Ramos (cell line): ENCODE measurements around the gene NKAIN2.

ENCODE experiments used
- in situ Hi-C: fragments of 300-500 bp; cut with MboI; formaldehyde crosslinking; loops from one replicate; pipeline ENCODE4 v1.14.3; 2022; ENCODE audit warnings: low sequenced_read_pairs; ENCODE audit not compliant: unreplicated experiment

NKAIN2 gene

DNA sequence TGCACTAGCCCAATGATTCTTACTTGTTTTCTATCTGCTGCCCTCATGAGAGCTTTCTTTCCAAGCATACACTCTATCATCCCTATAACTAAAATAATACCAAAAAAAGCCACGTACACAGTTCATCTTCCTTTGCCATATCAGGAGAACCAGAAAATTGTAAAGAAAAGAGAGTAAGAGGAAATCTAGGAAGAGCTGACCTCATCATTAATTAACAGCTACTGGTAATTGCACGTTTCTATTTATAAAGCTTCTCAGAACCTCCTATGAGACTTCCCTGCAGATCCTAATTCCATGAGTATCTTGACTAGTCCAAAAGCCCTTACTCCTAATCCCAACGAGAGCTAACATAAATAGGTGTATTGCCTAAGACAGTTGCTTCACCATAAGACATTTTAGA lies 967.1 kb downstream of the NKAIN2 start:
- in situ Hi-C loops = no loop called here

DNA sequence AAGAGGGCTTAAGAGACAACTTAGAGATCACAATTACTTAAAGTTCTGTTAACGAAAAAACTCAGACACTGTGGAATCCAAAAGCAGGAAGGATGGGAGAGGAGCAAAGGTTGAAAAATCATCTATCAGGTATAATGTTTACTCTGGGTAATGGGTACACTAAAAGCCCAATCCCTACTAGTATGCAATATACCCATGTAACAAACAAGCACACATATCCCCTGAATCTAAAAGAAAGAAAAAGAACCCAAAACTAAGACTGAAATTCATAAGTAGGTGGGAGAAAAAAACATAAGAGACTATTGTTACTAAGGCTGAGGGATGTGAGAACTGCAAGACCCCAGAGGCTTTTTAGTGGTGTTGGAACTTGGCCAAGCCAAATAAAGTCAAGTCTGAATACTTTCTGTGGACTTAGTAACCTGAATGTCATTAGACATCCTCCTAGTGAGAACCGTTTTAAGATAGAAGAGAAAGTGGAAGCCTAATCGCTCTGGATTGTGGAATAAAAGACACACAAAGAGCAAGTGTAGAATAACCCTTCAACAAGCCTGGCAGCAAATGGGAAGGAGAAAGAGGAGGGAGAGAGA lies 969.2 kb downstream of the NKAIN2 start:
- in situ Hi-C loops = no loop called here

DNA sequence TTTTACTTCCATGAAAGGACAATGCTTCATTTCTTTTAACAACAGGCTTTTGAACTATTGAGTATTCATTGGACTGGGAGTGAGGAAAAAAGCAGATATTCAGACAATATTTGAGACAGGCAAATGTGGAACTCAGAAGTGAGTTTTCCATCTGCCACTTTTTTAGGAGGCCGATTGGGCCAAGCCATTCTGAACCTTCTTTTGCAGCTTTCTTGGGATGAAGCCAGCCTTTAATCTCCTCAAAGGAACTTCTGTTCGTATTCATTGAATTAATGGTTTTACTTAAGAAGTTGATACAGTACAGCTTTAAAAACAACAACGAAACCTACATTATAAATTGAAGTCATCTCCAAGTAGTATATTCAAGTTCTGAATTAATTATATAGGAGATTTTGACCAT lies 971.5 kb downstream of the NKAIN2 start:
- in situ Hi-C loops = no loop called here

DNA sequence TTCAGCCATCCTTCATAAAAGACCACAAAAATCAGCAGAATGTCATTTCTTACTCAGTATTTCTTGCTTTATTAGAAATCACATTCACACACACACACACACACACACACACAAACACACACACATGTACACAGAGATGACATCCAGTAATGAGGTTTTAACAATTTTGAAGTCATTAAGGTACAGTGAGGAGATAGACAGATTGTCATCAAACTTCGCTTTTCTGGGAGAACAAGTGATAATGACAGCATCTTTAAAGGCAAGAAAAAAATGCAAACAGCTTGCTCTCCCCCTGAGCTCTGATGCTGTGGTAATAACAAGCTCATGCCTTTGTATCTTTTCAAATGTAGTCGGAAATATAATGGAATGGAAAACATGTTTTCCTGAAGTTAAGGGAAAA lies 974.2 kb downstream of the NKAIN2 start:
- in situ Hi-C loops = no loop called here

DNA sequence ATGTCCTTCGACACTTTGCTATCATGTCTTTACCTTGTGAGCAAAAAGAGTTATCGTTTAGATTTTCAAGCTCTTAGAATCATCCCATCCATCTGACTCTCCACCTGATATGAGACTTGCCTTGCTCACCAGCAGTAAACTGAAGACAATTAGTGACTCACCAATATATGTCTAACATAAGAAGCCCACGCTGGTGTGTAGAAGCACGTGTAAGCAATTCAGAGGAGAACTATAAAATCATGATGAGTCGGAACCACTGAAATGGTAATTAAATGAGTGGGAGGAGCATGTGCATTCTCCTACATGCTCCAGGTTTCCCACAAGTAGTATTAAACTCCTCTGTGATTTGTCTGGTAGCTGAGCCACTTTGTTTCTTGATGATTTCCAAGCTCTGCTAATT lies 977.0 kb downstream of the NKAIN2 start:
- in situ Hi-C loops = no loop called here

DNA sequence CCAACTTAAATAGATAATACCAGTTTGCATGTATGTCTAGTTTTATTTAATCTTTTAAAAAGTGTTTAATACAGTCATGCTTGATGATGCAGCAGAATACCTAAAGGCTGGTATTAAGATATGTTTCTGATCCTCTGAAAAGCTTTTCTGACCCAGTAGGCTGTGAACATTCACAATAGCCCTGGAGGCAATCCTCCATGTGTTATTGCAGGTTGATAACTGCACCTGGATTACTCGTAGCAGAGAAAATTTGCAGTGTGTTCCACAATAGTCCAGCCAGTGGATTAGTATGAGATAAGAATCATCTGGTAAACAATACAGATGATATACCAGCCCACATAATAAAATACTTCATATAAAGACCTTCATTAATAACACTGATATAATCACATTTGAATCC lies 979.7 kb downstream of the NKAIN2 start:
- in situ Hi-C loops = no loop called here

DNA sequence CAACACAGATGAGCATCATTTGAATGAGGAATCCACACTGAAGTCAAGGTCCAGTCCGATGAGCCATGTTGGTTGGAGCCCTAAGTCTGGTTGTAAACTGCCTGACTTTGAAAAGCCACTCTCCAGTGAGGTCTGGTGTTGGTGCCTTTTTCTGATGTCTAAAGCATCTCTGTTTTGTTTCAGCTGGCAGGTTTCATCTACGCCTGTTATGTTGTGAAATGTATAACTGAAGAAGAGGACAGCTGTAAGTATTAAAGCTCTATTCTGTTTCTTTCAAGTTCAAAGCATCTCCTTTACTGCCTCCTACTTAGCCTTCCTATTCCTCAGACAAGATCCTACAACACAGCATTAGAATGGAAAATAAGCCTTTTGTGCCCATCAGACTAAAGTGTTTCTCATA lies 987.5 kb downstream of the NKAIN2 start:
- in situ Hi-C loops = no loop called here

DNA sequence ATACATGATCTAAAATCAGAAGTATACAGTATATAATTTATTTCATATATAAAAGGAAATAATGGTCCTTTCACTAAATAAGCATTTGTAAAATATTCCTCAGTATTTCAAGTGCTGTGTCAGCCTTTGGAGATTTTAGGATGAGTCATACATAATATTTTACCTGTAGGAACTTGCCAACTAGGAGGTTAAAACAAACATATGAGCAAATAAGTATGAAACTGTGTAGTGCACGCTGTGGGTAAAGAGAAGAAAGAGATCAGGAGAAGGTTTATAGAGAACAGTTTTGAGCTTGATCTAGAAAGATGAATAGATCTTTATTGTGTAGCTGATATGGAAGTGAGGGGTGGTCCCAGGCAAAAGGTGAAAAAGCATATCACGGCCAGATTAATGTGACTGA lies 988.7 kb downstream of the NKAIN2 start:
- in situ Hi-C loops = no loop called here

DNA sequence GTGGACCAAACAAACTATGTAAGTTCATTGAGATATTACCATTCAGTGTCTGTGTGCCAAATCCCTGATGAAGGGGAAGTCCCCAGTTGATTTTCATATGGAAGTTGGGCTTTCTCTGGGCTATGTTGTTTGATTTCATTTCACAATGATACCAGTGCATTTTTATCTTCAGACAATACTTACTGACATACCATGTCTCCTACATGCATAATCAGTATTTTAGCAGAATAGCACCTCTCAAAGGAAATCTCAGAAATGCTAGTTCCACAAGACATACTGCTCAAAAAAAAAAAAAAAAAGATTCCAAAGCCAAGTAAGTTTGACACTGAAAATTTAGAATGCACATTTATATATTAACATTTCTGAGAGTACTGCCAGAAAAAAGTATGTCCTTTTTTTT lies 989.7 kb downstream of the NKAIN2 start:
- in situ Hi-C loops = no loop called here

DNA sequence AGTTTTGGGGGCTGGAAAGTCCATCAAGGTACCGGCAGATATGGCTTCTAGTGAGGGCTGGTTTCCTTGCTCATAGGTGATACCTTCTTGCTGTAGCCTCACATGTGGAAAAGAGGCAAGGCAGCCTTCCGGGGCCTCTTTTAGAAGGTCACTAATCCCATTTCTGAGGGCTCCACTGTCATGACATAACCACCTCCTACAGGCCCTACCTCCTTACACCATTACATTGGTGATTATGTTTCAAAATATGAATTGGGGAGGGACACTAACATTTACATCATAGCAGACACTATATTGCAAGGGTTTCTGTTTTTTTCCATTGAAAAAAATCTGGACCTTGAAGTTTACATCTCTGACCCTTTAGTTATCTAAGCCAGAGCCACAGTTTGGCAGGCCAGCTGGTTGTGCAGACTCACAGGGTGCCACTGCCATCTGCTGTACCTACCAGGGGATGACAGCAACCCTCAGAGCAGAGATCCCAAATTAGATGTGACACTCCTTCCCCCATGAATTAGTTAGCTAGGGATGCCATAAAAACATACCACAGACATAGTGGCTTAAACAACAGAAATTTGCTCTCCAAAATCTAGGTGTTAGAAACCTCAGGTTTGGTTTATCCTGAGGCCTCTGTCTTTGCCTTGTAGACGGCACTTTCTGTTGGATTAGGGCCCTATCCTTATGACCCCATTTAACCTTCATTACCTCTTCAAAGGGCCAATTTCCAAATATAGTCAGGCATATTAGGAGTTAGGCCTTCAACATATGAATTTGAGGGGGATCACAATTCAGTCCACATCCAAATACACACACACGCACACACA lies 992.2 kb downstream of the NKAIN2 start:
- in situ Hi-C loops = no loop called here

DNA sequence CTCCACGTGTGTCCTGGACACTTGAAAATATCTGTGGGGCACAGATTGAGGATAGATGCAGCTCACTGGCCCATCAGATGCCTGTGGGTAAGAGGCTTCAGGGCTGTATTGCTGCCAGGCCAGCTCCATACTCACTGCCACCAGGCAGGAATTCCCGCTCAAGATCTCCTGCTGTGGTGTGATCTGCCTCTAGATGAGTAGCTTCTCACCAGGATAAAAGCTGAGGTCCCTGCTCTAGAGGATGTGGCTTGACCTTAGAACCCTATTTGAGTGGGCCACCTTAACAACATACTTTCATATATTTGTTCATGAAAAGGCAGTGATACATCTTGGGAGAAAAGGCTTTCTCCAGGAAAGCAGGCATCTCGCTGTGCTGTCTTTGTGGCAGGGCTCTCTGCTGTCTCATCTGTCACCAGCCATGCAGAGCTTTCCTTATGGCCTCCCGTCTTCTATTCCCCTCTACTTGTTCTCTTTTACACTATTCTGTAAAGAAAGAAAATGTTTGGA lies 992.9 kb downstream of the NKAIN2 start:
- in situ Hi-C loops = no loop called here

DNA sequence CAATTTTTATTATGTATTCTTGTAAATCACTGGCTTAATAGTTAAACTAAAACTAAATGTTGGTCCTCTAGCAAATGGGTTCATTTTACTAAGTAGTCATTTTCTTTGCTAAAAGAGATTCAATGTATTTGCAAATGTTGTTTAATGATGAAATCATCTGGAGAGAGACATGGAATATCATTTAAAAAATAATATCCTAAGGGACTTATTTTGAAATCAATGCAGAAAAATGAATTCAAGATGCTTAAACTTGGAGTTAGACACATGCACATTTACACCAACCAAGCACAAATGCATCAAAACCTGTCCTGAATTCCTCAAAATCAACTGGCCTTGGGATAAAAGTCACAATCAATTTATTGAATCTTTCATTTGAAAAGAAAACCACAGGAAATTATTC lies 993.6 kb downstream of the NKAIN2 start:
- in situ Hi-C loops = no loop called here

DNA sequence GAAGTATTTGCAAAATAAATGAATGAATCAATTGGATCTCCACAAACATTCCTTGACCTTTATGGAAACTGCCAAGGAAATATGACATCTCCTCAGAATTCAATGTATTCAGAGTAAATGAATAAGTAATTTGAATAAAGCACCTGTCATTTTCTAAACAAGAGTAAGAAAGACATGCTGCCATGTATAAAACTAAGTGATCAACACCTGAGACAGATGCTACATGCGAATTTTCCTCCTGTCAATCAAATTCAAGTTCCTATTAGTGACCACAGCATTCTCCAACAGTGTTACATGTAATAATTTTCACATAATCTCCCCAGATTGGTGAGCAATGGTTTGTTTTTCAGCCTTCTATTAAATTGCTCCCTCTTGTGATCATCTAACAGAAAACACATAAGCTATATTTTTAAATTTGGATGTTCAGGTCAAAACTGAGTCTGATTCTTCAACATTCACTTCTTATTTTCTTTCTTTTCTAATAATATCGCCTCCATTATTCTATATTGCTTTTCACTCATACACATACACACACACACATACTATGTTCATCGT lies 995.4 kb downstream of the NKAIN2 start:
- in situ Hi-C loops = no loop called here

DNA sequence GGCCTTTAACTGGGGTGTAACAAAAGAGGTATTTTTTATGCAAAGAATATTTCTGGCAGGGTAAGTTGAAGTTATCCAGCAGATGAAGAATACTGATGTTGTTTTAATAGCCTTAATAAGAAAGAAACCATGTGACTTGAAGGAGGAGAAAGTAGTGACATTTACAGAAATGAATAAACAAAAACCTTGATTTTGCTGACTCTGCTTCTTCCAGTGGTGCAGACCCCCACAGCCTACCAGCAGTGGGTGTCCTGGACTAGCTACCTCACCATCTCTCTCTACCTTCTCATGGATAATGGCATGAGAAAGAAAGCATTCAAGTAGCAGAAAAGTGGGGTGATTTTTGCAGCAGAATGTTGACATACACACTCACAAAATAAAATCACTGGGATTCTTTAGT lies 996.0 kb downstream of the NKAIN2 start:
- in situ Hi-C loops = no loop called here

DNA sequence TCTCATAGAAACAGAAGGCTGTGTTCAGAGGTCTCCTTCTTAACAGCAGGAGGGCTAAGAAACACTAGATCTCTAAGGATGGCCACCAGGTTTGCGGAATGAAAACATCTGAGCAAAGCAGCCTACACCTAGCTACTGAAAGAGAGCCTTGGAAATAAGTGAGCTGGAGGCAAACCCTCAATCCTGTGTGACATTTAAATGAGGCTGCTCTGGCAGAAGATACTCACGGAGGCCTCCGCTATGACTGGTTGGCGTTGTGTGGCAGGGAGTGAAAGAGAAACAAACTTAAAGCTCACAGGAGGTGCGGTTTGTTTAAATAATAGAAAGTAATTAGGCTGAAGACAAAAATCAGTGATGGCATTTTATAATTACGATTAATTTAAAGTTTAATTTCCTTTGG lies 996.6 kb downstream of the NKAIN2 start:
- in situ Hi-C loops = no loop called here

DNA sequence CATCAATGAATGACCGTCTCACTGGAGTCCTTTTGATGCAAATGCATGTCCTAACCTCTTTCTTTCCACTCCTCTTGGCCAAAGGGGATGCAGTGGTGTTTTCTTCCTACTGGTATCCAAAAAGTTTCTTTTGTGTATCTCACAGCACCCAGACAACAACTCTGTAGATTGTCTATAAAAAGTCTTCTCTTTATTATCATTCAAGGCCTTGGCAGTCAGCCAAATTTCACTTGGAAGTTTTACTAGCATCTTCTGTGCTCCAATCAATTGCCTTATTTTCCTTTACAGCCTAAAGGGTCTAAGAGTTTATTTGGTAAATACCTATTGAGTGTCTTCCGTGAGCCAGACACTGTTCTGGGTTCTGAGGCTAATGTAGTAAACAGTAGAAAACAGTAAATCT lies 1008.4 kb downstream of the NKAIN2 start:
- in situ Hi-C loops = no loop called here

DNA sequence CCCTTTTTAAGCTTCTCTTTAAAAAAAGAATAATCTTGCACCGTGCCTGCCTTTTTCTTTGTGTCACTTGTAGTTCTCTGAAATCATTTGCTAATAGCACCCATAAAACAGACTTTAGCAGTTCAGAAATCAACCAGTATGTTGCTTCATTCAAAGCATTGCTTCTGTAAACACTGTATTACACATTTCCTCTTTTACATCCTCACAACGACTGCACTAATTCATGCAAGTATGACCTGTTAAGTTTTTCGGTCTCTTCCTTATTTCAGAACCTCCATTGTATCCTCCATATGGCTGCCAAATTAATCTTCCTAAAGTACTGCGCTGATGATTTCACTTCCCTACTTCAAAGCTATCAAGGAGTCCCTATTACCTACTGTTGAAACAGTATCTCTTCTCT lies 1015.7 kb downstream of the NKAIN2 start:
- in situ Hi-C loops = no loop called here

DNA sequence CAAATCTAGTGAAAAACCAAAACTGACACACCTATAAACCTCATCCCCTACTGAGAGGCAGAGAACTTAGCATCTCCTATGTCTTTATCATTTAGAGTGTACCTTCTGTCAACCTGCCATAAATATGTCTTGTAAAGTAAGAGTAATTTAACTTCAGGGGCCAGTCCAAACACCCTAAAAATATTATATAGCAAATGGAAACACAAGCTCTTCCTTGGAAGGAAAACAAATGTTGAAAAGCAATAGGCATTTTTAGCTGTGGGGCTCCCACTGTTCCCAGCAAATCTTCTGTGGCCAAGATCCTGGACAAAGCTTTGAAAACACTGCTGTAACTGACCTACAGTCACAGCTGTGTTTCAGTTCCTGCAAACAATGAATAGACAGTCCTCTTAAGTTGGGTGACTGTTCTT lies 1018.5 kb downstream of the NKAIN2 start:
- in situ Hi-C loops = no loop called here

DNA sequence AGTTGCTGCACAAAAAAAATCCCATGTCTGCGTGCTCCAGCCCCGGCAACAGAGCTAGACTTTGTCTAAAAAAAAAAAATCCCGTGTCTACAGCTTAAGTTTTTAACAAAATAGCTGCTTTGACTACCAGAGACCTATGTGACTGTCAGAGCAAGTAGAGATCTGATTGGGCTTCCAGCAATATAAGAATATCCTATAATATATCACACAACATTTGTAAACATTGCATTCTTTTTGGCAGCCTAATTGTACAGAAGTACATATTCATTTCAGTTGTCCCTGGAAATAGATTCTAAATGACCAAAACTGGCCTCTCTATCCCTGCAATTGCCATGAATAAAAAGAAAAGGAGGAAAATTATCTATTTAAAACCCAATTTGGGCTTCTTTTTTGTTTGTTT lies 1019.1 kb downstream of the NKAIN2 start:
- in situ Hi-C loops = no loop called here

DNA sequence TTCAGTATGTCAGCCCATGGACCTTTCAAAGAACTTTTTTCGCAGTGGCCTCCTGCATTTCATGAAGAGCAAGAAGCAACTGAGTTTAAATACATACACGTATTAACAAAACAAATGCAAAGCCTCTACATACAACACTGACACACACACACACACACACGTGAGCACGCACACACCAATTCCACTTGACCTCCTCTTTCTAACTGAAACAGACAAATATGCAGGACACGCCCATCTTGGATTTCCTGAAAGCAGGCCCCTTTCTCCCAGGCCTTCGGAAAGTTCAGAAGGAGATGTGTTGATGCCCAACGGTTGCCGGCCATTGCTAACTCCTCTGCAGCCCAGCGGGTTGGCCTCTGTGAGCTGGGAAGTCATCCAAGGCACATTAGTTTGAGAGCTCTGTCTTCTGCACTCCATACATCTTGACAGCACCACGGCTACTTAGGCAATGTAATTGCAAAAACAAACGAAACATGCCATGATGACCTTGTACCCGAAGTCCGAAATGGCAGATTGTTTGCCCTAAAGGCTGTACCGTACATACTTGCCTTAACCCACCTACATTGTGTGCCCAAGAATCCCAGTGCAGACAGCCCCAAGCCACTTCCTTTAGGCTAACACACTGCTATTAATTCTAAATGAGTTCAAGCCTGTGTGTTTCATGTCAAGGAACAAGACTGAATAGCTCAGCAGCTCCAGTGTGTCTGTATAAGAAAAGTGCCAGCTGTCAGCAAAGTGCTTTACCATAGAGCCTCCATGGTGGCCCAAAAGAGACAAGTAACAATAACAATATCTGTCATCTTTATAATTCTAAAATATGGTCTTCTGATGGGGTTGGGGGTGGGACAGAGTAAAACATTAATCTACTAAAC lies 1019.8 kb downstream of the NKAIN2 start:
- in situ Hi-C loops = no loop called here

DNA sequence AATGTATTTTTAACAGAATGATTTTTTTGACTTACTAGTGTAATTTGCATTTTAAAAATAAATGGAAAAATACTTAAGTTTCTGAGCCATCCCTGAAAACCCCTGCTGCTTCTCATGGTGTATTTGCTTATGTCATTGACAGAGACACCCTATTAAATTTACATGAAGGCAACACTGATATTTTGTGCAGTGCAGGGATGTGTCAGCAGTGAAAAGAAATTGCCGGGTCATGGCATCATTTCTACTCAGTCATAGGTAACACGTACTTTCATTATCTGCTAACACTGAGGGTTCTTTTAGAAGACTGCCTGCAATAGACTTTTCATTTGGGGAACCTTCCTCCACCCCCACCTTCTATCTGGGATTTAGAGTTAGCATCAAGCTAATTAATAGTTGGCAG lies 1021.9 kb downstream of the NKAIN2 start:
- in situ Hi-C loops = no loop called here
